T47D (cell line): ENCODE results near the gene SLCO2A1.
A peak's percentile ranks its signal among the peaks of the same experiment; 100 is the strongest.

ENCODE experiments used
- DNase-seq, 2 experiments: peaks; one replicate each; pipeline versions ENCODE4 v3.0.0 to v3.0.0-alpha.2; 2011 to 2012; ENCODE audit warnings: low read depth in 1 of 2, low spot score in 1 of 2
- JUND ChIP-seq: IDR thresholded peaks from 2 replicates; pipeline ENCODE4 v1.6.1; 2012; ENCODE audit warnings: low read depth
- in situ Hi-C: cut with HindIII; loops from 2 replicates; pipeline ENCODE4 v1.10.0; 2016; ENCODE audit warnings: low sequenced_read_pairs, low pct_unique_long_range_greater_than_20kb

Gene SLCO2A1

DNA sequence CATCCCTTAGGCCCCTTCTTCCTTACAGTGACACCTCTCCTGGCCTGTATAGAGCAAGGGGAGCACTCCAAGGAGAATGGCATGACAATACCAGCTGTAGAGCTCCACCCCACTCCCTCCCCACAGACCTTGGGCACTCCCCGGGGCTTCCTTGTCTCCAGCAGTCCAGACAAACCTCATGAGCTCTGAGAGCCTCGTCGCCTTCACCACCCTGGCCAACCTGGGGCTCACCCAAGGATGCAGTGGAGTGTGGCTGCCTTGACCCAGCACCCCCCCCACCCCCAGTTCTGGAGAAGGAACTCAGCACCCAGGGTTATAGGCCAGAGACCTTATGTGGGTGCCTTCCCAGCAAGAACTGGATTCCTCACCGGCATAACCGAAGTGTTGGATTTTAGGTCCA, 7.4 kb upstream of the SLCO2A1 start:
- TF ChIP-seq JUND = no peak
- in situ Hi-C loops = no loop called here
- DNase-seq = no peak

- no peak for DNase-seq
- in situ Hi-C loops = no loop called here
- TF ChIP-seq JUND = no peak
These were observed 6.6 kb upstream of the SLCO2A1 start for GRCh38 chr3:134036291-134036690.

DNA sequence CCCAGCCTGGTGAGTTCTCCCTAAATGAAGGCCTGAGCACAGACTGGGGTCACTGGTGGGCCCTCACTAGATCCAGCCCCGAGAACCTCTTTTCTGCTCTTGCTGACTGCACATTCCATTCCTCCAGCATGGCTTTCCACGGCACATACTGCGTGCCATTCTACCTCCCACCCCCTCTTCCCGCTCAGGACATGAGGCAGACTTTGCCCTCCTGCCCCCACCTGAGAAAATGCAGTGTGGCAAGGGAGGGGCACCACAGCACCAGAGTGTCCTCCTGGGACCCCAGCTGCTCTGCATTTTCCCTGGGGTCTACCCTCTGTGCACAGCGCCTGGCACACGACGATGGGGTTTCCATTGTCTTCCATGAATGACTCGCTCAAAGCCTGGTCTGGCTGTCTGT, 6.1 kb upstream of the SLCO2A1 start:
- TF ChIP-seq JUND = no peak
- DNase-seq = no peak
- in situ Hi-C loops = no loop called here

GRCh38 chr3:134034005-134034785, 4.5 kb upstream of the SLCO2A1 start:
- TF ChIP-seq JUND = no peak
- no peak for DNase-seq
- in situ Hi-C loops = no loop called here

DNA sequence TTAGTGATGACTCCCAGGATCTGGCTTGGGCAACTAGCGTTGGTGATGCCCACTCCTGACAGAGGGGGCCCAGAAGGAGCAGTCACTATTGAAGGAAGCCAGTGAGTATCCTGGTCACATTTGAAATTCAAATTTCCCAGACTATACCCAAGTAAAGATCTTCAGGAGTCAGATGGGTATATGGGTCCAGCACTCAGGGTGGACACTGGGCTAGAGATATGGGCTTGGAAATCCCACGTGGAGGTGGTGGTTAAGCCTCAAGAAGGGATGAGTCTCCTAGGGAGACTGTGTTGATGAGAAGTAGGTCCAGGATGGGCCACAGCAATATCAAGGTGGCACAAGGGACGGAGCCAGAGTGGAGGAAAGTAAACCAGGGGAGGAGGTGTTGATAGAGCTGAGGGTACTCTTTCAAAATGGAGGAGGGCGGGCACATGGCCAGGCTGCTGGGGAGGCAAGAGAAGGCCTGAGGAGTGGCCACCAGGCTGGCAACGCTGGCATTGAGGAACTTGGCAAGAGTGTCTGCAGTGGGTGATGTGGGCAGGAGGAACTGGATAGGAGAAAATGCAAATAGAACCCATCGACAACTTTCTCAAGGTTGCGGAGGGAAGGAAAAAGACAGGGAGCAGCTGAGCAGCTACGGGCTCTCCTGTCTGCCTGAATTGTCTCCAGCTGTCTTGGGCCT, 3.7 kb upstream of the SLCO2A1 start:
- no peak for TF ChIP-seq JUND
- DNase-seq = no peak
- in situ Hi-C loops = no loop called here

- DNase-seq = no peak
- in situ Hi-C loops = no loop called here
- TF ChIP-seq JUND = no peak
These were observed 1.7 kb upstream of the SLCO2A1 start for GRCh38 chr3:134031348-134031915.

DNA sequence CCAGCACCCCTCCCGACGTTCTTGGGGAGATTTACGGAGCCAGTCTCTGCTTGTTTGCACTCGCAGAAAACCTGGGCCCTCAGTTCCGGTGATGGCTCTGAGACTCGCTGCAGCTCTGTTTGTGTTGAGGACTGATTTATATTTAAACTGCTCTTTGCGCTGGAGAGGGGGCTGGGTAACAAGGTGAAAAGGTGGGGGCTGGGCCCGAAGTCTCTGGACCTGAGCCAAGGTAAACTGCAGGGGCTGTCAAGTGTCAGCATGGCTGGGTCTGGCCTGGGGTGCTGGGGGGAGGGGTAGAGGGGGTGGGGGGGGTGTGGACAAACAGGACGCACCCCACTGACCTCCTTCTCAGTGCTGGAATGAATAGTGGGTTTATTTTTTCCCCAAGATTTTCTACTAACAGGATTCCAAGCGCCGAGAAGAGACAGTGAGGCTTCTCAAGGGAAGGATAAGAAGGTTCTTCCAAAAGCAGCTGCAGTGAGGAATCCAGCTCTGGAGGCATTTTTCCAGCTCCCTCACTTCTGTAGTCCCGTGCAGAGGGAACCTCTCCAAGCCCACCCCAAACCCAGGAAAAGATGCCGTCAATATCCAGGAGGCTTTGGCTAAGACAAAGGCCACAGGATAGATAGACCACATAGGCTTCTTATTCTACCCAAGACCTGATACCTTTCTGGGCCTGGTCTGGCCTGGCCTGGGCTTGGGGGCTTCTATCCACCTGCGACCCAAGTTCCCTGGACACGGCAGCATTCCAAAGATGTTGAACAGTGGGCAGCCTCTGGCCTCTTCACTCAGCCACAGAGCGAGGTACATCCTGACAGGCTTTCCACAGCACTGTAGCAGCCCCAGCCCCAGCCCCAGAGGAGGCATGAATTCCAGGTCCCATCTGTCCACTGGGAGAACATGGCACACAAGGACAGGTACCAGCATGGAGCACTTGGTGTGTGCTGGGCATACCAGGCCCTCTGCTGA, 938 bp upstream of the SLCO2A1 start:
- DNase-seq = no peak
- in situ Hi-C loops = no loop called here
- TF ChIP-seq JUND = no peak

- DNase-seq = peak in 1 of 2 experiments; percentile 28
- no peak for TF ChIP-seq JUND
- in situ Hi-C loops = no loop called here
These were observed 430 bp downstream of the SLCO2A1 start for GRCh38 chr3:134029256-134029733.

GRCh38 chr3:134028486-134029255, 1.1 kb downstream of the SLCO2A1 start:
- in situ Hi-C loops = no loop called here
- no peak for TF ChIP-seq JUND
- no peak for DNase-seq

DNA sequence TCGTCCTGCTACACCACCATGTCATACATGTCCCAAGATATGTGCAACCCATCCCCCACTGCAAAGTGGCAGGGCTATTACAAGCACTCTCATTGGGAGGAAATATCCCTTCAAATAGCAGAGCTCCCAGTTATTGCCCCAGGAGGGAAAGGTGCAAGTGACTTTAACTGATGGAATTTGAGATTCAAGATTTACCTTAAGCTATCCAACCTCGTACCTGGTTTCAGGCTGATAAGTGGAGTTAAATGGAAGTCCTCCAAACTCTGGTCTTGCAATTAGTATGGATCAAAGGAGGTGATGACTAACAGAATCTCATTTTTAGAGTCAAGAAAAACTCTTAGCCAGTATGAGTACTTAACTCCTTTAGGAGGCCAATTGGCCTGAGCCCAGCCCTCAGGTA, 2.1 kb downstream of the SLCO2A1 start:
- TF ChIP-seq JUND = no peak
- in situ Hi-C loops = no loop called here

DNA sequence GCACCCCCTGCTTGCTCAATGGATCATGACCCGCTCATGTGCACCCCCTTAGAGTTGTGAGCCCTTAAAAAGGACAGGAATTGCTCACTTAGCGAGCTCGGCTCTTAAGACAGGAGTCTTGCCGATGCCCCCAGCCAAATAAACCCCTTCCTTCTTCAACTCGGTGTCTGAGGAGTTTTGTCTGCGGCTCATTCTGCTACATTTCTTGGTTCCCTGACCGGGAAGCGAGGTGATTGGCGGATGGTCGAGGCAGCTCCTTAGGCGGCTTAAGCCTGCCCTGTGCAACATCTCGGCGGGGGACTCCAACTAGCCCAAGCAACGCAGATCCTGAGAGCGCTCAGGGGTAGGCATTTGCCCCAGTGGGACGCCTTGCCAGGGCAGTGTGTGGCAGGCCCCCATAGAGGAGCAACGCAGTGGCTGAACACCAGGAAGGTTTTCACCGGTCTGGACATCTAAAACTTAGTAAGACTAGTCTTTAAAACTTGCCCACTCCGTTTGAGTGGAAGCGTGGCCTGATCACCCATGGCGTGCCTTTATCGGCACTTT, 9.5 kb downstream of the SLCO2A1 start:
- TF ChIP-seq JUND = no peak
- no peak for DNase-seq
- in situ Hi-C loops = no loop called here

More for the DNA sequence above, 2.1 kb downstream of the SLCO2A1 start:
- peak; percentile 29 to 61 for DNase-seq
